ENCODE data around the gene RARB.

Gene RARB

GRCh38 chr3:25421747-25422146, 6.3 kb upstream of the RARB start:
- no peak overlapping the region for H3K4me3 ChIP-seq (ENCODE audit: low read depth, low read length)

- H3K4me3 ChIP-seq (ENCODE audit: low read depth, low read length): no peak overlapping the region
Measured at GRCh38 chr3:25423780-25424588, 4.1 kb upstream of the RARB start.

- no peak overlapping the region for H3K4me3 ChIP-seq (ENCODE audit: low read depth, low read length)
Measured at GRCh38 chr3:25424614-25425013, 3.4 kb upstream of the RARB start.

- no peak overlapping the region for H3K4me3 ChIP-seq (ENCODE audit: low read depth, low read length)
Measured at GRCh38 chr3:25426408-25426807, 1.7 kb upstream of the RARB start.

- no peak overlapping the region for H3K4me3 ChIP-seq (ENCODE audit: low read depth, low read length)
Measured at GRCh38 chr3:25427155-25427554, 908 bp upstream of the RARB start.

- peak overlapping the region; percentile 35 for H3K4me3 ChIP-seq (ENCODE audit: low read depth, low read length)
Measured at GRCh38 chr3:25427563-25427941, 511 bp upstream of the RARB start.

GRCh38 chr3:25428789-25429335, 799 bp downstream of the RARB start:
- peak overlapping the region; percentile 35 for H3K4me3 ChIP-seq (ENCODE audit: low read depth, low read length)

GRCh38 chr3:25429361-25430286, 1.6 kb downstream of the RARB start:
- no peak overlapping the region for H3K4me3 ChIP-seq (ENCODE audit: low read depth, low read length)

- no peak overlapping the region for H3K4me3 ChIP-seq (ENCODE audit: low read depth, low read length)
Measured at GRCh38 chr3:25430287-25430934, 2.3 kb downstream of the RARB start.

- H3K4me3 ChIP-seq (ENCODE audit: low read depth, low read length): no peak overlapping the region
Measured at GRCh38 chr3:25430935-25431770, 3.1 kb downstream of the RARB start.

GRCh38 chr3:25432176-25432720, 4.2 kb downstream of the RARB start:
- H3K4me3 ChIP-seq (ENCODE audit: low read depth, low read length): no peak overlapping the region

GRCh38 chr3:25433106-25433505, 5.0 kb downstream of the RARB start:
- no peak overlapping the region for H3K4me3 ChIP-seq (ENCODE audit: low read depth, low read length)

- no peak overlapping the region for H3K4me3 ChIP-seq (ENCODE audit: low read depth, low read length)
Measured at GRCh38 chr3:25433868-25434267, 5.8 kb downstream of the RARB start.

GRCh38 chr3:25437953-25438352, 9.9 kb downstream of the RARB start:
- H3K4me3 ChIP-seq (ENCODE audit: low read depth, low read length): no peak overlapping the region

GRCh38 chr3:25438791-25439555, 10.9 kb downstream of the RARB start:
- H3K4me3 ChIP-seq (ENCODE audit: low read depth, low read length): no peak overlapping the region

- no peak overlapping the region for H3K4me3 ChIP-seq (ENCODE audit: low read depth, low read length)
Measured at GRCh38 chr3:25441234-25441856, 13.3 kb downstream of the RARB start.

- no peak overlapping the region for H3K4me3 ChIP-seq (ENCODE audit: low read depth, low read length)
Measured at GRCh38 chr3:25442486-25442885, 14.4 kb downstream of the RARB start.

GRCh38 chr3:25444273-25444672, 16.2 kb downstream of the RARB start:
- no peak overlapping the region for H3K4me3 ChIP-seq (ENCODE audit: low read depth, low read length)

- H3K4me3 ChIP-seq (ENCODE audit: low read depth, low read length): no peak overlapping the region
Measured at GRCh38 chr3:25445731-25446130, 17.7 kb downstream of the RARB start.

Measured in iPS-11a (cell line).